Stimulated activated CD4-positive, alpha-beta T cell treated with anti-CD3 and anti-CD28 coated beads, Interleukin-1b, Interleukin-23, amount 100 ng/mL, for 4 hours (primary cell): Measurements from ENCODE around the gene SLC2A4RG.

Source experiments
- DNase-seq, 2 donors: peaks; one replicate each; pipeline ENCODE4 v3.0.0-alpha.2; 2020; ENCODE audit warnings: low read depth in 2 of 2

The SLC2A4RG gene

DNA sequence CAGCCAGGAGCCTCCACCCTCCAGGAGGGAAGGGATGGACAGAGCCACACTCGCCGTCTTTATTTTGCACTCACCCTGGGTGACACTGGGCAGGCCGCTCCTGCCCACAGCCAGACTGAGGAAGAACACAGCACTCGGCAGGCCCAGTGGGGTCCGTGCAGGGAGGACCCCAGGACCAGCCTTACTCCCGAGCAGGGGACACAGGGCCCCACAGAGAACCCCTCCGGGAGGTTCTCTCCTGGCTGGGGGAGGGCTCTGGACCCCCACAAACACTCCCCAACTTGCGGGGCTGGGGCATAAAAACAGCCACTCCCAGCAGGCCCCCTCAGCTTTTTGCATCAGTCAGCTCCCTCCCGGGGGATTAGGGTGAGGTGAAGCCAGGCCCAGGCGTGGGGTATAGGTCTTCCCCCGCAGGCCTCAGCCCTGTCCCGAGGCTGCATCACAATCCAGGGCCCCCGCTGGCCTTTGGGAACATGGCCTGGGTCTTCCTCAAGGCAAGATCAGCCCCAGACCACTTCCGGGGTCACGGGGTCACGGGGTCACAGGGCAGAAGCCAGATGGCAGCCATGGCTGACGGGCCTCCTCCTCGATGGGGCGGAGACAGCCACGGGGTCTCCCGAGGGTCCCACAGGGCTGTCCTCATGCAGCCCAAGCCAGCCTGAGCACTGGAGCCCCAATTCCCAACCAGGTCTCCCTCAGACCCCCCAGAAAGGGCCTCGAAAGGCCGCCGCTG, 39.9 kb upstream of the SLC2A4RG start:
- DNase-seq = no peak

DNA sequence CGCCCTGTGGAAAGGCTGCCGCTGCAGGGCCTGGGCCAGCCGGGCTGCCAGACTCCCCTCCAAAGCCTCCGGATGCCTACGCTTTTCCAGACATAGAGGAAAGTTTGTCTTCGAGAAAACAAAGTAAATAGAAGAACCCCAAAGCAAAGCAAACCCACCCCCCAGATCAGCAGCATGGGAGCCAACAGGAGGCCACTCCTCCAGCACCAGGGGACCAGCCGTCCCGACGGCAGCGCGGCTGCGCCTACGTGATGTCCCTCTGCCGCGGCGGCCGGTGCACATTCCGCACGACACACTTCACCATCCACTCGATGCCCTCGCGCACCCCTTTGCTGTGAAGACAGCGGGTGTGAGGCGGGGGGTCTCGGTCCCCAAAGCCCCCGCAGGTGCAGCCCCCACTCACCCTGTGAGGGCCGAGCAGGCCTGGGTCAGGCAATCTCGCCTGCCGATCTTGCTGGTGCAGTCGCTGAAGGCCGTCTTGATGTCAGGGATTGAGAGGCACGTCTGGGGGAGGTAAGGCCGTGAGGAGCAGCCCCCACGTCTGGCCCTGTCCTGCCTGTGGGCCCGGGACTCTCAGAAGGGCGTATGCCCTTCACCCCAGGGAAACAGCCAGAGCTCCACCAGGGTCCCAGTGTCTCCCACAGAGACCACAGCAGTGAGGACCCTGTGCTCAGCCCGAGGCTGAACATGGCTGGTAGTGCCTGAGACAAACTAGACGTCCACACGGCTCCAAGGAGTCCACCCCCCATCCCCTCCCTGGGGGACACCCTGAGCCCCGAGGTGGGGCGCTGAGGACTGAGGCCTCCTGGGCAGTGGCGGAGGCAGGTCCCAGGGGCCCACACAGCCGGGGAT, 39.2 kb upstream of the SLC2A4RG start:
- no peak for DNase-seq

DNA sequence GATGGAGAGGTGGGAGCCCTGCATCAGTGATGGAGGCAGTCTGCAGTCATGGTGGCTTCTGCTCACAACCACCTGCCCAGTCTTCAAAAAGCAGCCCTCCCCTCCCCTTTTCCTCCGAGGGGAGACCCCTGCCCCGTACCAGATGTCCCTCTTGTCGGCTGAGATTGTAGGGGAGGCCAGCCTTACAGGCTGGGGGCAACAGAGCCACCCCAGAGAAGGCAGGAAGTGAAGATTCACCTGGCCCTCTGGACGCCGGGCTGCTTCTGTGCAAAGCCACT, 38.6 kb upstream of the SLC2A4RG start:
- DNase-seq = no peak

DNA sequence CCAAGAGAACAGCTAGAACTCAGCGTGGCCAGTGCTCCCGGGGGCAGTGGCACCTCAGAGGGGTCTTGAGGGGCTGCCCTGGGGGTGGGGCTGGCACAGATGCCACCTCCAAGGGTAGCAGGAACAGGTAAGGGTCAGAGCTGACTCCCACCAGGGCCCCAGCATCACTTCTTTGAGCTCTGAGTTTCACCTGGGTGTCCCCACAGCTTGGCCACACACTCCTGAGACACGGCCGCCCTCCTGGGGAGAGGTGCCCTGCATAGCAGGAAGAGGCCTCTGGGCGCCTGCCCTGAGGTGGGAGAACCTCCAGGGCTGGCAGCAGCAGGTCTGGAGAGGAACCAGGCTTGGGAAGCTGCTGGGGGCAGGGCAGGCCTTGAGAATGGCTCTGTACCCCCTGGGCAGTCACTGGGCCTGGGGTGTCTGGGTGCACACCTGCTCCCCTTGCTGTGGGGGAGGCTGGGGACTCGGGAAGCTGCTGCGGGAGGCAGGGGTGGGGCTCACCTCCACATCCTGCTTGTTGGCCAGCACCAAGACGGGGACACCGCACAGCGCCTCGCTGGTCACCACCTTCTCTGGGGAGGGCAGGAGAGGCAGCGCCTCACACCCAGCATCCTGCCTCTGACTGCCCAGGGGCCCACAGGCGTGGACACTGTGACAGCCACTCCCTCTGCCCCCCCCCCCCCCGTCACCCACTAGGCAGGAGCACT, 38.1 kb upstream of the SLC2A4RG start:
- no peak for DNase-seq

DNA sequence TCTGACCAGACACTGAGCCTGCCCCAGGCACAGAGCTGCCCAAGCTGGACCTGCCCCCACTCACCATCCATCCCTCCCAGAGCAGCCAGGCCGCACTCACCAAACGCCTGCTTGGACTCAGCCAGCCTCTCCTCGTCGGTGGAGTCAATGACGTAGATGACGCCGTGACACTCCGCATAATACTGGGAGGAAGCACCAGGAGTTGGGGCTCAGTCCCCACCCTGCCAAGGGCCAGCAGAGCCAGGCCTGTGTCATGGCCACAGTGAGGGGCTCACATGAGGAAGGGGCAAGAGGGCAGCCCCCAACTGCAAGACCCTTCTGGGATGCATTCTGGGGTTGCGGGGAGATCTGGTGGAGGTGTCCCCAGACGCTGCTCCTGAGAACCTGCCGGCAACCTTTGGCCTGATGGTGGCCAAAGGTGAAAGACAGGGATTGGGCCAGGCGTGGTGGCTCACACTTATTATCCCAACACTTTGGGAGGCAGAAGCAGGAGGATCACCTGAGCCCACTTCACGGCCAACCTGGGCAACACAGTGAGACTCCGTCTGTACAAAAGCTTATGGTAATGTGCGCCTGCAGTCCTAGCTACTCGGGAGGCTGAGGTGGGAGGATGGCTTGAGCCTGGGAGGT, 37.4 kb upstream of the SLC2A4RG start:
- no peak for DNase-seq

DNA sequence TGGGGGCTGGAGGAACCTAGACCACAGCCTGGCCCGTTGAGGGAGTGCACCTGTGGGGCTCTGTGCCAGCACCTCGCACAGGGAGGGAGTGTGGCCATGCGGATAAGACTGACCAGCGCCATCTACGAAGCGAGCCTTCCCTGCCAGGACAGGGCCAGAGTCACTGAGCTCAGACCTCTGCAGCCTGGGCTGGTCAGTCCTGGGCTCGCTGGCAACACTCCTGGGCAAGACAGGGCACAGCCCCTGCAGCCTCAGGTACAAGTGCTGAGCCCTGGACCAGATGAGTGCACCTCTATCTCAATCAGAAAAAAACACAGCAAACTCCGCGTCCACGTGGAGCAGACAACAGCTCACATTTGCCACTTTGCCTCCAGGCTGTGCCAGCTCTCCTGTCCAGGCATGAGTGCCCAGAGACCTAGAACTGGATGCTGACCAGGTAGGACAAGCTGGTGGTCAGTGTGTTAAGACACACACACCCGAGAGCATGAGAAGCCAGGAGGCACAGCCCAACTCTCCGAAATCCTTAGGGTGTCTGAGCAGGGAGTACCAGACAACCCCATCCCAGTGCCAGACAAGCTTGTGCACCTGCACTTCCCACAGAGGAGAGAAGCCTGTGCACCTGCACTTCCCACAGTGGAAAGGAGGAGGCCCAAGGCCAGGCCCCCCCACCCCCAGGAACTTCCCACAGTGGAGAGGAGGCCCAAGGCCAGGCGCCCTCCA, 36.7 kb upstream of the SLC2A4RG start:
- no peak for DNase-seq

DNA sequence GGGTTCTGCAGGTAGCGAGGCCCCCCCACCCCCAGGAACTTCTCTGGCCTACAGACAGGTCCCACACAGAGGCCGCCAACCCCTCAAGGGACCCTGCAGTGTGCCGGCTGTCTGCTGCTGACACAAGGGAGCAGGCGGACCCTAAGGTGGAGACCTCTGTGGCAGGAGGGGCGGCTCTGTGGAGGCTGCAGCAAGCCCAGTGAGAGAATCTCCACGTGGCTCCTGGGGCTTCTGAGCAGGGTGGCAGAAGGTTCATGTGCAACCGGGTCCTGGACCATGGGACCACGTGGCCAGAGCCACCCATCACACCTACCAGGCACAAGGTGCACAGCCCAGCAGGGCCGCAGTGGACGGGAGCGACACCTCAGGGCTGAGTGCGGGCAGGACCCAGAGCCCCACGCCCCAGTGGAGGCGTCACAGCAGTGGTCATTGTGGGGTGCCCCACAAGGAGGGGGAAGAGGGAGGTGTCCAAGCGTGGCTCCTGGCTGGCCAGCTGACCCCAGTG, 36.1 kb upstream of the SLC2A4RG start:
- DNase-seq = no peak

DNA sequence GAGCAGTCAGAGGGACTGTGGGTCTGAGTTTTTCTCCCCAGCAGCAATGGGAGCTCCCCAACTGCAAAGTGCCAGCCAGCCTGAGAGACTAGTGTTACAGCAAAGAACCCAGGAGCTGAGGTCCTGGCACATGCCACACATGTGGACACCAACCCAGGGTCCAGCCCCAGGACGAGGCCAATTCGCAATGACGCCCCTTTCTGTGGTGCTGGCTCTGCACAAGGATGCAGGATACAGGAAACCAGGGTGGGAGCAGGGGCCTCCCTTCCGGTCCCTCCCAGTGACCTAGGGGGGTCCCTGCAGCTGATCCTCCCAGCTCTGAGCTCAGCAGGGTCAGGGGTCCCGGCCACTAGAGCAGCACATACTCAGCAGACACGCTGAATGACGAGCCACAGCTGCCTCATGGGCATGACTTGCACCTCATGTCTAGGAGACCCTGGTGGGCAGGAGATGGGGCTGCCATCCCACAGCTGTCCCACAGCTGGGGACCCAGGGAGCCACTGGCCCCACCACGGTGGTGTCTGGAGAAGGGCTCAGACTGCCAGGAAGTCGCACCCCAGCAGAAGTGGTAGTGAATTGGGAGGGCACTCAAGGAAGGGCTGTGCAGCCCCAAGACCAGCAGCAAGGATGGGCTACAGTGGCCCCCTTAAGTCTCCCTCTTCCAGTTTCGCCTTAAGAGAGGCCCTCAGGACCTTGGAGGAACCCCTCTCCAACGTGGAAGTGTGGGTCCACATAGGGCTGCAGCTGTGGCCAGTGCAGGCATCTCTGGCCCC, 35.4 kb upstream of the SLC2A4RG start:
- no peak for DNase-seq

DNA sequence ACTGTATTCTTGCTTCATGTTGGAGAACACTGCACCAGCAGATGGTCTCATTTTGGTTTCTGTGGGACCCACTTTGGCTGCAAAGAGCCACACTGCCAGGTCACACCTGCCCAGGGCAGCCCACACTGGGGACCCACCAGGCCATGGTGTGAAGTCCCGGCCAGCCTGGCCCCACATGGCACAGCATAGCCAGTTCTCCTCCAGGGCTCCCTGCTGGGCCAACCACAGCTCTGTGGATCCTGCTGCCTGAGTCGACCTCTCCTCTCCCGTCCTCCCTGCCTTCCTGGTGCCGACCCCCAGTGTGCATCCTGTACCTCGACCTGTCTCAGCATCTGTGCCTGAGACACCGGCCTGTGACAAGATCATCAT, 34.8 kb upstream of the SLC2A4RG start:
- DNase-seq = no peak

DNA sequence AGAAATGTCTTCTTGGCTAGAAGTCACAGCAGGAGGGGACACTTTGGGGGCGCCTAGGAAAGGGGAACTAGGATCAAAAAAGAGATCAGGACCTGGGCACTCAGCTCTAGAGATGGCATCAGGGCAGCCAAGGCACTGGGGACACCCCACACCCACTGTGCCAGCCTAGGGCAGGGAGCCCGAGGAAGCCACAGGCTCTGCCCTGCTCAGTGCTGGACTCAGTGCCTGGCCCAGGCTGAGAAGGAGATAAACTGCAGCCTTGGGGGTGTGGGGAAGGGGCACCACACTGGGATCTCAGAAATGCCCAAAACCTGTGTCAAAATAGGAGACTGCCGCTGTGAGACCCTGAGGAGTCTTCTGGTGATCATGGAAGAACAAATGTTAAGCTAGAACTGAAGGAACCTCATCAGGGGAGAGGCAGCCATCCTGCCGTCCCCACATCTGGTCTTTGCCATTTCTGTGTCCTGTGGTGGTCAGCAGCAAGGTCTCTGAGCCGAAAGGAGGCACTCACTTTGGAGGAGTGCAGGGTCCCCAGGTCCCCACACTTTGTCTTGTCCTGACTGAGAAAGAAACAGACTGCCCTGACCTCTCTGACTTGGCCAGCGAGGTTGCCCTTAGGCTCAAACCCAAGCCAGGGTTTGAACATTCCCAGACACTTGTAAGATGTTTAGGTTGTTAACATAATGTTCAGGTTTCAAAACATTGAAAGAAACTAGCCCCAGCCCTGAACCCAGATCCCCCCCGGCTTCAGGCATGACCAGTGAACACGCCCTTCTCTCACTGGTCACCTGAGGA, 34.1 kb upstream of the SLC2A4RG start:
- no peak for DNase-seq

DNA sequence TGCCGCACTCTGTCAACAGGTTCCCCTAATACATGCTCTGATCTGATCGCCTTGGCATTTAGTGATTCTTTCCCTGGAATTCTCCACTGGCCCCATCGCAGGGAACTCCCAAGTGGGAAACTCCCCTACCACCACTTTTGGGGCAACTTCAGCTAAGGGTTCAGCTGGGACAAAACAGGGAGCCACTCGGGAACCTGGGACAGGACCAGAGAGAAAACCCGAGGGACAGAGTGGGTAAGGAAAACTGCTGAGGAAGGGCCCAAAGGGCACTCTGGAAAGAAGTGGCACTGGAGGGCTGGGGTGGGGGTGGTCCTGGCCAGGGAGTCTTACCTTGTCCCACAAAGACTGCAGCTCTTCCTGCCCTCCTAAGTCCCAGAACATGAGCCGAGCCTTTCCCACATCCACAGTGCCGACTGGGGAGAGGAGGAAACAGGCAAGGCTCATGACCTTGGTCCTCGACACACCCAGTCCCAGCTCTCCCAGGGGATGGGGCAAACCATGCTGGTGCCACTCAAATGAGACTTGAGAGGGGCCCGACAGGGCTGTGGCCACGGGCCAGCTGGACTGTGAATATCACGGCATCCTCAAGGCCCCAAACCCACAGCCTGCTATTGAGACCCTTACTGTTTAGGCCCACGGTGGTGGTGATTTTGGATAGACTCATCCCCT, 33.4 kb upstream of the SLC2A4RG start:
- DNase-seq = no peak

DNA sequence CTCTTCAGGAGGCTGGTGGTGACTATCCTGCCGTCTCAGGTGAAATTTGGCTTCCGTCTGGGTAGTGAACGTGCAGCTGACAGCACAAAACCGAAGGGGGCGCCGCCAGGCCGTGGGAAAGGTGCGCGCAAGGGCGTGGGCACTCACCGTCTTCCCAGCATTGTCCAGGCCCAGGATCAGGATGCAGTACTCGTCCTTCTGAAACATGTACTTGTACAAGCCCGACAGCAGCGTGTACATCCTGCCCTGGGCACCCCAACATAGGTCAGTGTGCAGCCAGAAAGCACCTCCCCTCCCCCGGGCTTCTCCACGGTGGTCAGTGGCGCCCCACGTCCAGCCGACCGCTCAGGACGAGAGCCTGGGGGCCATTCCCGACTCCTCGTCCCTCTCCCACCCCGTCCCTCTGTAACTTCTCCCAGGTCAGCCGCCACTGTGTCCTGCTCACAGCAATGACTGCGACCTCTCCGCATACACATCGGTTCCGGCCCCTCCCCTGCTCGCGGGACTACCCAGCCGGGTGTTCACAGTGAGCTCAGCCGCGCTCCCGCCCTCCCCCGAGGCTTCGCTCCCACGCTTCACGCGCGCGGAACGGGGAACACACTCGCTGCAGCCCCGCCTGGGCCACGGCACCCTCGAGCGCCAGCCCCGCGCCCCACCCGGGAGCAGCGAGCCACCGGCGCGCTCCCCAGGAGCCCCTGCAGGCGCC, 32.6 kb upstream of the SLC2A4RG start:
- peak; percentile 49 to 57 for DNase-seq

DNA sequence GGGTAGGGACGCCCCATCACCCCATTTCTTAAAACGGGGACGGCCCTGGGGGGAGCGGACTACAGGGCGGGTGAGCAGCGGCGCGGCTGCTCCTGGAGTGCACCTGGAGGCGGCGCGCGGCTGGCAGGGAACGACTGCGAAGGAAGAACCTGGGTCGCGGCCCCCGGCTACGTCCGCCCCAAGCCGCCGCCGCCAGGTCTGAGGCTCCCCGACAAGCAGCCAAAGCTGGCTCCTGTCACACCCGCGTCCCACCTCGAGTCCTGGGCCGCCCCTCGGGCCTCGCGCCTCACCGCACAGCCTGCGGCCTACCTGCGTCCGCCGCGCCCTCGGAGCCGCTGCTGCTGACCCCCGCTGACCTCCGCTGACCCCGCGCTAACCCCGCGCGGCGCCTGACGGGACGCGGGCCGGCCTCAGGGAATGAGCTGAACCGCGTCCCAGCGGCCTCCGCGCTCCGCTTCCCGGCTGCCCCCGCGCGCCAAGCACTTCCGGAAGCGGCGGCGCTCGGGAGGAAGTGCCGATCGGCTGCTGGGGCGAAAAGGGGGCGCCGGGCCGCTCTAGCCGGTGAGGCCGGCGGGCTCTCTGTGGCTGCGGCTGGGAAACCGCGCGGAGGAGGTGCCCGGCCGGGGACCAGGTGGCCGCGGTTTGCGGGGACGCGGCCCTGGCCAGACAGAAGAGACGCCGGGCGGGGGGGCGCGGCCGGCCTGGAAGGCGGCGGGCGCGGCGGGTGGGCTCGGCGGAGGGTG, 31.8 kb upstream of the SLC2A4RG start, which contains the start of the genes ARFRP1 and ZGPAT:
Gene ARFRP1 (minus strand): TSS at position 419 of the 743 bp plus-strand sequence. CDS start 885 bp downstream, outside the sequence.
Gene ZGPAT (plus strand): TSS at position 482 of the 743 bp plus-strand sequence. CDS start 542 bp downstream, outside the sequence.
- DNase-seq = peak; percentile 80 to 87

DNA sequence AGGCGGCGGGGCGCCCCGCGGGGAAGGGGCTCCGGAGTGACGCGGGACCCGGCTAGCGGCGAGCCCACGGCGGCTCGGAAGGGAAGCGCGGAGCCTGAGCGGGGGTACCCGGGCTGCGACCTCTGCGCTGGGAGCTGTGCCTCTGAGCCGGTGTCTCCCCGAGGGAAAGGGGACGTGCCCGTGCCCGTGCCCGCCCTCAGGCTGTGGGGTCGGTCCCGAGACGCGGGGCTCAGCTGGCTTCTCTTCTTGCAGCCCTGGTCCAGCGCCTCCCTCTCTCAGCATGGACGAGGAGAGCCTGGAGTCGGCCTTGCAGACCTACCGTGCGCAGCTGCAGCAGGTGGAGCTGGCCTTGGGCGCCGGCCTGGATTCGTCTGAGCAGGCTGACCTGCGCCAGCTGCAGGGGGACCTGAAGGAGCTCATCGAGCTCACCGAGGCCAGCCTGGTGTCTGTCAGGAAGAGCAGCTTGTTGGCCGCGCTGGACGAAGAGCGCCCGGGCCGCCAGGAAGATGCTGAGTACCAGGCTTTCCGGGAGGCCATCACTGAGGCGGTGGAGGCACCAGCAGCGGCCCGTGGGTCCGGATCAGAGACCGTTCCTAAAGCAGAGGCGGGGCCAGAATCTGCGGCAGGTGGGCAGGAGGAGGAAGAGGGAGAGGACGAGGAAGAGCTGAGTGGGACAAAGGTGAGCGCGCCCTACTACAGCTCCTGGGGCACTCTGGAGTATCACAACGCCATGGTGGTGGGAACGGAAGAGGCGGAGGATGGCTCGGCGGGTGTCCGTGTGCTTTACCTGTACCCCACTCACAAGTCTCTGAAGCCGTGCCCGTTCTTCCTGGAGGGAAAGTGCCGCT, 31.1 kb upstream of the SLC2A4RG start:
- no peak for DNase-seq

DNA sequence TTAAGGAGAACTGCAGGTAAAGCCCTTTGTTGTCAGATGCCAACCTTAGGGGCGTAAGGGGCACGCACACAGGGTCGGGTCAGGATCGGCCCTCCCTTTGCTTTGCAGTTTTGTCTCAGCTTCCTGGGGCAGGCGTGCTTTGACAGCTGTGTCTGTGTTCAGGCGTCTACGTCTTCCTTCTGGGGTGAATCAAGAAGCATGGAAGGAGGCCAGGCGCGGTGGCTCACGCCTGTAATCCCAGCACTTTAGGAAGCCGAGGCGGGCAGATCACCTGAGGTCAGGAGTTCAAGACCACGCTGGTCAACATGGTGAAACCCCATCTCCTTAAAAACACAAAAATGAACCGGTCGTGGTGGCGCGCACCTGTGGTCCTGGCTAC, 30.4 kb upstream of the SLC2A4RG start:
- DNase-seq = no peak

DNA sequence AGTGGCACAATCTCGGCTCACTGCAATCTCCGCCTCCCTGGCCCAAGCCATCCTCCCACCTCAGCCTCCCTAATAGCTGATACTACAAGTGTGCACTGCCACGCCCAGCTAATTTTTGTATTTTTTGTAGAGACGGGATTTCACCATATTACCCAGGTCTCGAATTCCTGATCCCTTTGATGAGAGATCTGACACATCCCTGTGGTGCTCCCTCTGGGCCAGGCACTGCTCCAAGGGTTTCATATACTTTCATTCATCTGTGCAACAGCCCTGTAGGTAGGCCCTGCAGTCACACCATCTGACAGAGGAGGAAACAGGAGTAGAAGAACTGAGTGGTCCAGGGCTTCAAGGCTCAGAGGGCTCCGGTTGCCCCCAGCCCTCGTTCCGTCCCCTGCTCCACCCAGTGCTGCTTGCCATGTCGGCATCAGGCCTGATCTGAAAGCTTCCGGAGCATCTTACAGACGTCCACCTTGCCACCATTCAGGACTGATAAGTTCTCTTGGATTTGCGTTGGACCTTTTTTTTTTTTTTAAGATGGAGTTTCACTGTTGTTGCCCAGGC, 28.4 kb upstream of the SLC2A4RG start:
- no peak for DNase-seq
